LNCAP (cell line): Measurements from ENCODE around the gene PAPSS2.

Experiments
- TF ChIP-seq, protein P1 (sequence below): fragments of 450-650 bp; IDR thresholded peaks from 2 replicates; pipeline ENCODE4 v1.5.1; 2017; ENCODE audit warnings: mild to moderate bottlenecking

The PAPSS2 gene

GRCh38 chr10:87677595-87677994 is 17.9 kb downstream of the PAPSS2 start:
- TF ChIP-seq, protein P1, sequence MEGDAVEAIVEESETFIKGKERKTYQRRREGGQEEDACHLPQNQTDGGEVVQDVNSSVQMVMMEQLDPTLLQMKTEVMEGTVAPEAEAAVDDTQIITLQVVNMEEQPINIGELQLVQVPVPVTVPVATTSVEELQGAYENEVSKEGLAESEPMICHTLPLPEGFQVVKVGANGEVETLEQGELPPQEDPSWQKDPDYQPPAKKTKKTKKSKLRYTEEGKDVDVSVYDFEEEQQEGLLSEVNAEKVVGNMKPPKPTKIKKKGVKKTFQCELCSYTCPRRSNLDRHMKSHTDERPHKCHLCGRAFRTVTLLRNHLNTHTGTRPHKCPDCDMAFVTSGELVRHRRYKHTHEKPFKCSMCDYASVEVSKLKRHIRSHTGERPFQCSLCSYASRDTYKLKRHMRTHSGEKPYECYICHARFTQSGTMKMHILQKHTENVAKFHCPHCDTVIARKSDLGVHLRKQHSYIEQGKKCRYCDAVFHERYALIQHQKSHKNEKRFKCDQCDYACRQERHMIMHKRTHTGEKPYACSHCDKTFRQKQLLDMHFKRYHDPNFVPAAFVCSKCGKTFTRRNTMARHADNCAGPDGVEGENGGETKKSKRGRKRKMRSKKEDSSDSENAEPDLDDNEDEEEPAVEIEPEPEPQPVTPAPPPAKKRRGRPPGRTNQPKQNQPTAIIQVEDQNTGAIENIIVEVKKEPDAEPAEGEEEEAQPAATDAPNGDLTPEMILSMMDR, result no peak

- TF ChIP-seq, protein P1, result no peak
Measured at GRCh38 chr10:87678302-87678701, 18.6 kb downstream of the PAPSS2 start.

GRCh38 chr10:87683356-87683755 is 23.7 kb downstream of the PAPSS2 start:
- TF ChIP-seq, protein P1, result no peak

DNA sequence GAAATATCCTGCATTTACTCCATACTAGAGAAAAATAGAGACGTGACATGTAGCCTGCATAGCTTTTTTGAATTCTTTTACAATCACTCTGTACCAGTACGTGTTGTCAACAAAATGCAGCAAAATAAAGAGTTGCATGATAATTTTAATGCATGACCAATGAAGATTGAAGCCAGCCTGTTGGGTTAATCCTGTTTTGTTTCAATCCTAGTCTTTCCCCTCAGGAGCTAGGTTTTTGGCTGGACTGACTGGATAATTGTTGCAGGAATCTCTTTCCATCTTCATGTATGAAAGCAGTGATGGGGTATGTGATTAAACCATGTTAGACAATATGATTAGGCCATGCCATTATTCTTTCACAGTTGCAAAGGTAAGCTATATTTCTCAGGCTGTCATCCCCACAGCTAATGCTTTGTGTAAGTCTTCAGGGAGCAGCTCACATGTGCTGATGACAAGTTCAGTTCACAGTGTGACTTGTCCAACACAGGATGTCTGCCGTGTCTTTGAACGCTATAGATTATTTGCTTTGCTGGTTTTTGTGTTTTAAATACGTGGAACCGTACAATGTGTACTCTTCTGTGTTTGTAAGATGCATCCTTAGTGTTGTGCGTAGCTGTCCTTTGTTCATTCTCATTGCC is 24.4 kb downstream of the PAPSS2 start:
- TF ChIP-seq, protein P1, result no peak

DNA sequence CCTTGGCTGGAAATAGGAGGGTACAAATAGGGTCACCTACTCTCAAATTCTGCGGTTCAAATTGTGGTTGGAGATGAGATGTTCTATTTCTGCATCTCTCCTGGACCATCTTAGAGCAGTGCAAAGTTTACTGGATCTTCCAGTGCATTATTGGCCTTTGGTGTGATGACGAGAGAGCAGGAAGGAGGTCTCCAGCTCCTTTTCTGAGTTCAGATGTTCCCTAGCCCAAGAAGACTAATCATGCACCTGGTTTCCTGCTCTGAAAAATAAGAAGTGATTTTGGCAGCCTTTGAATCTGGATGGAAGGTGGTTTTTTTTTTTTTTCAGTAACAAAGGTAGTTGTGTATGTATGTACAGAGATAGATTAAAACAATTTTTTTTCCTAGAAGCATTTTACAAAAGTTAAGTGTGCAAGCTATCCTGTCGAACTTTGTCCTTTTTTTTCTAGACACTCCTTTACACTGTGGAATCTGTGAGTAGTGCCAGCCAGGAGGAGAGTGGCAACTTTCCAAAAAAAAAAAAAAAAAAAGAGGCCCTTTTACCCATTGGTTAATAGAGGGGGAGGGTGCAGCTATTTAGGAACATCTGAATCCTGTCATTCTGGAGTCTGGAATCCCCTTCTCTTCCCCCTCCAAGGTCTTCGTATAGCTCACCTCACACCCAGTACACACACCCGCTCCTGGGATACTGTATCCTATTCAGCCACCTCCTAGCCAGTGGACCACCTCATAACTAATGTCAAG is 26.3 kb downstream of the PAPSS2 start:
- TF ChIP-seq, protein P1, result no peak

- TF ChIP-seq, protein P1, result no peak
Measured at GRCh38 chr10:87691506-87692070, 31.9 kb downstream of the PAPSS2 start.

DNA sequence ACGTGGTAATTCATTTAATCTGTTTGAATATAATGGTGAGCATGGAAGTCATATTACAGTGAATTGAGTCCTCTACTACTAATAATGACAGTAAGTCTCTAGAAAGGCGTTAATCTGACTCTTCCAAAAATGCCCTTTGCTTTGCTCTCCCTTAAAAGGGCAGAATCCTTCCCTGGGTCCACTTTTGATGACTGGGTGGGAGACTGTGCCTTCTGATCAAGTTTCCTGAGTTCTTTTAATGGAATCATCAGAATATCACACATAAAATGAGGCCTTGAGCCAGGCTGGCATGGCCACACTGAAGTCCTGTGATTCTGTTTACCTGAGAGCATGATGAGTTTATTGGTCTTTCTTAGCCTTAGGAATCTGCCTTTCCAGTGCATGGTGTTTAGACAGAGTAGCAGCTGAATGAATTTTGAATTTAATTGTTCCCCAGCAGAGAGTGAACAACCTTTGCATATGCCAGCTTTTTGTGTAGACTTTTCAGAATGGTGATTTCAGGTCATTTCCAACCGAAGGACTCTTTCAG is 33.3 kb downstream of the PAPSS2 start:
- TF ChIP-seq, protein P1, result no peak
